ENCODE data around the gene REEP5. TPM values are rescaled to one million over a fixed set of nuclear protein-coding genes. Genes with fewer than 3 reads are reported as not detected.

REEP5 gene
- total RNA-seq, 1 experiment from 2014 or later: 46.2 TPM

- H2BK15ac ChIP-seq (ENCODE audit: low read depth, low read length): no peak overlapping the region
- no peak overlapping the region for H2BK20ac ChIP-seq (ENCODE audit: low read depth, low read length, poor library complexity, severe bottlenecking)
These were observed 29.2 kb upstream of the REEP5 start for GRCh38 chr5:112951124-112951702.

More at GRCh38 chr5:112951124-112951702, 29.2 kb upstream of the REEP5 start:
- no peak overlapping the region for H4K91ac ChIP-seq (ENCODE audit: insufficient read length, low read depth, low read length)
- no peaks in the 10 kb centered on the region for H3K23me2 ChIP-seq (ENCODE audit: insufficient read length, low read depth, low read length, poor library complexity, severe bottlenecking)
- H3K36me3 Mint-ChIP-seq (ENCODE audit: insufficient read depth in 1 of 3, low read depth in 3 of 3): peaks cover 4 to 13% (median 7%) of the 10 kb centered on the region in 3 experiments; a peak in 6 of 7 replicates
- H4K5ac ChIP-seq (ENCODE audit: insufficient read length, low read depth, low read length): no peak overlapping the region
- no peaks in the 10 kb centered on the region for H4K20me1 ChIP-seq (ENCODE audit: control insufficient read depth, insufficient read depth, insufficient read length)
- H2AK5ac ChIP-seq (ENCODE audit: insufficient read length, low read length): no peak overlapping the region
- TF ChIP-seq CTCF (conservative IDR thresholded peaks at IDR 0.05): no peak
- no peaks in the 10 kb centered on the region for H3K27me3 ChIP-seq (ENCODE audit: insufficient read depth, low read length)
- H4K8ac ChIP-seq (replicated peaks; ENCODE audit: insufficient read length, low read depth, low read length): no peak overlapping the region
- H2BK120ac ChIP-seq (ENCODE audit: low read depth, low read length, poor library complexity, severe bottlenecking): no peak overlapping the region
- no peak overlapping the region for H3K4me2 ChIP-seq (ENCODE audit: insufficient read depth, insufficient read length, low read length)
- H3K9me3 ChIP-seq (ENCODE audit: control insufficient read depth, low read depth, low read length): no peaks in the 10 kb centered on the region
- peaks cover 14 to 17% of the 10 kb centered on the region in 2 experiments for H3K9me3 Mint-ChIP-seq
- no CpG with 5 or more reads among the region's 12 CpGs for WGBS (ENCODE audit: extremely low coverage, insufficient read length, low lambda C conversion rate)
- H3K4me1 Mint-ChIP-seq: no peaks in the 10 kb centered on the region
- no peak overlapping the region for H3K14ac ChIP-seq (ENCODE audit: insufficient read depth, low read length)
- no peaks in the 10 kb centered on the region for H3K4me1 ChIP-seq (ENCODE audit: insufficient read depth, low read length)
- H3K56ac ChIP-seq (ENCODE audit: insufficient read length, low read depth, low read length): no peak overlapping the region
- no peak overlapping the region for H2BK5ac ChIP-seq (ENCODE audit: insufficient read length, low read length)
- no peak overlapping the region for H3K9ac ChIP-seq (ENCODE audit: extremely low read depth, insufficient read length, low read length)
- H3K79me2 ChIP-seq (ENCODE audit: insufficient read depth, low read length): no peaks in the 10 kb centered on the region
- H3T11ph ChIP-seq (ENCODE audit: low read length): no peak overlapping the region
- H3K79me1 ChIP-seq (ENCODE audit: insufficient read depth, low read depth, low read length, poor library complexity, severe bottlenecking): no peaks in the 10 kb centered on the region
- H3K27me3 Mint-ChIP-seq (ENCODE audit: low read depth): no peaks in the 10 kb centered on the region; the same call in 1 of the 2 replicates
- H2BK12ac ChIP-seq (ENCODE audit: insufficient read length, low read depth, low read length): no peak overlapping the region
- H3K27ac ChIP-seq (ENCODE audit: insufficient read length, low read depth, low read length): no peak overlapping the region
- no peak overlapping the region for H3K4ac ChIP-seq (ENCODE audit: low read depth, low read length)
- no peak overlapping the region for H3K27ac Mint-ChIP-seq
- no peak overlapping the region for H3K18ac ChIP-seq (ENCODE audit: insufficient read length, low read depth, low read length)
- no peak overlapping the region for H2AFZ ChIP-seq (ENCODE audit: low read length)
- H3K23ac ChIP-seq (ENCODE audit: insufficient read length, low read depth, low read length): no peak overlapping the region
- no peak overlapping the region for H3K4me3 Mint-ChIP-seq
- no peak for DNase-seq
